Activated T-cell treated with anti-CD3 and anti-CD28 coated beads for 4 hours (primary cell): ENCODE results near the gene BEST1.
"Not testable (repeated sequence)": the region's sequence is repeated elsewhere in the genome, so short reads cannot be mapped to it uniquely, and the experiment has no call there.

Source experiments
- DNase-seq: peaks from one replicate; pipeline ENCODE4 v3.0.0-alpha.2; 2020

BEST1 gene

DNA sequence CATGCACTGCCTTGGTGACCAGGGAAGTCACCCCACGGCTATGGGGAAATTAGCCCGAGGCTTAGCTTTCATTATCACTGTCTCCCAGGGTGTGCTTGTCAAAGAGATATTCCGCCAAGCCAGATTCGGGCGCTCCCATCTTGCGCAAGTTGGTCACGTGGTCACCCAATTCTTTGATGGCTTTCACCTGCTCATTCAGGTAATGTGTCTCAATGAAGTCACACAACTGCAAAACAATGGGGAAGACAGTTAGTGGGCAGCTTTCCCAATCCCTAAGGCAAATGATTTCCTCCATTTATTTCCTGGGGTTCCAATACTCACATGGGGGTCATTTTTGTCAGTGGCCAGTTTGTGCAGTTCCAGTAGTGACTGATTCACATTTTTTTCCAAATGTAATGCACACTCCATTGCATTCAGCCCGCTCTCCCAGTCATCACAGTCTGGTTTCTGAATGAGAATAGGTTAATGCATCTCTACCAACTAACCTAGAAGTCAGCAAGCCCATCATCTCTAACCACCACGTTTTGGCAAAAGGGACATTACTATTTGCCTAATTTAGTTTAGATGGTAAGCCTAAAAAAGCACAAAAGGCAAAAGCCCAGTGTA is 14.6 kb downstream of the BEST1 start:
- not testable (repeated sequence) for DNase-seq

GRCh38 chr11:61966734-61967115 is 16.6 kb downstream of the BEST1 start:
- DNase-seq = no peak

GRCh38 chr11:61967116-61967923 is 17.2 kb downstream of the BEST1 start, which contains the start of gene FTH1:
Gene FTH1, minus strand, starts transcription at chr11:61967634. Its CDS starts 209 bp downstream, at chr11:61967425.
- DNase-seq = peak; percentile 73

DNA sequence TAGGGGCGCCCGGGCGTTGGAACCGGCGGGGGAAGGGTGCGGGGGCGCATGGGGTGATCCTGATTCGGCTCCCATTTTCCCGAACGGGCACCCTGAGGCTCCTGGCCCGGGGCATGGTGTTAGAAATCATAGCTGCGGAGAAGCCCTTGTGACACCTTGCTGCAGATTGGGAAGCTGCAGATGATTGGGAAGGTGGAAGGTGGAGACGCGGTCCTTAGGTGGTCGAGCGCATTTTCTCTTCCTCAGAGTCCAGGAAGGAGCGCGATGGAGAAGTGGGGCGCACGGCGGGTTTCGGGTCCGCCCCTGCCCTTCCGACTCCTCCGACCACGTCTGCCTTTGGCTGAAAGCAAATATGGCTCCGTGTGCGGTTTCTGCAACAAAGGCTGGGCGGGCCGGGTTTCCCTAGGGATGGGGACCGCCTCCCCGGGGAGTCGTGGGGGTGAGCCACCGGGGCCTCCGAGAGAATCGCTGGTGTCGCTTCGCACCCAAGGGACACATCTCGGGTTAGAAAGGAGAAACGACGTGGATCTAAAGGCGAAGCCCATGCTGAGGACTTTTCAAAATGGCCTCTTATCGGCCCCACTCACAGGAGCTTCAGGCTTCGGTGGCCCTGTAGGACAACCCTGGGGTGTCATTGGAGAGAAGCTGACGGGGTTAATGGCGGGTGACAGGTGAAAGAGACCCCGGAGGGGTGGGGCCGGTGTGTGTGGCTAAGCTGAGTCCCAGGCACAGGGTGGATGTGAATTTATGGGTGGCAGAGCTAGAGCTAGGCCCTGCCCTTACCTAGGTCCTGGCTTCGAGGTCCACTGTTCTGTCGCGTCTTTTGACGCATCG is 18.0 kb downstream of the BEST1 start:
- peak; percentile 20 for DNase-seq

GRCh38 chr11:61968758-61969390 is 18.7 kb downstream of the BEST1 start:
- DNase-seq = no peak

- no peak for DNase-seq
Measured at GRCh38 chr11:61969391-61969758, 19.2 kb downstream of the BEST1 start.

DNA sequence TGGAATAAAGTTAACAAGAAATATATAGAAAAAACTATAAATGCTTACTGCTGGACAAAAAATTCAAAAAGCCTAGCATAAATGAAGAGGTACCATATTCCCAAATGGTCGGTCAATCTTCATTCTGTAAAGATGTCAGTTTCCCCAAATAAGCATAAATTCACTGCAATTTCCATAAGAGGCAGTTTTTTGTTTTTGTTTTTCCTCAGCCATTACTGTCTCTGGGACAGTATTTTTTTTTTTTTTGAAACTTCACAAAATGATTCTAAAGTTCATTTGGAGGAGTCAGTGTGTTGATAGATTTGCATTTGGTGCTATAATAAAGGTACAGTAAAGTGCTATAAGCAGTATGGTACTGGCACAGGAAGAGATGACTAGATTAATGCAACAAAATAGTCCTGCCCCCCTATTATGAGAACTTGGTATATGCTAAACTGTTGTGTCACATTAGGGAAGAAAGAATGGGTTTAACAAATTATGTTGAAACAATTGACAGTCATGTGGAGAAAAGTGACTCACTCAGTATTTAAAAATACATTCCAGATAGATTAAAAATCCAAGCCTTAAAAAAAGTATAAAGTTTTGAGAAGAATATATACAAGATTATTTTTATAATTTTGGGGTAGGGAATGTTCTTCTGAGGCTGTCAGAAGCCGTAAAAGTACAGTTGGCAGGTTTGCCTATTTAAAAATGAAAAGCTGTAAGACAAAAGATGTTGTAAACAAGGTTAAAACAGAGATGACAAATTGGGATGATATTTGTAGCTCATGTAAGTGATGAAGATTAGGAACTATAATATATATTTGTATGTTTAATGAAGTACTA is 19.9 kb downstream of the BEST1 start:
- no peak for DNase-seq

DNA sequence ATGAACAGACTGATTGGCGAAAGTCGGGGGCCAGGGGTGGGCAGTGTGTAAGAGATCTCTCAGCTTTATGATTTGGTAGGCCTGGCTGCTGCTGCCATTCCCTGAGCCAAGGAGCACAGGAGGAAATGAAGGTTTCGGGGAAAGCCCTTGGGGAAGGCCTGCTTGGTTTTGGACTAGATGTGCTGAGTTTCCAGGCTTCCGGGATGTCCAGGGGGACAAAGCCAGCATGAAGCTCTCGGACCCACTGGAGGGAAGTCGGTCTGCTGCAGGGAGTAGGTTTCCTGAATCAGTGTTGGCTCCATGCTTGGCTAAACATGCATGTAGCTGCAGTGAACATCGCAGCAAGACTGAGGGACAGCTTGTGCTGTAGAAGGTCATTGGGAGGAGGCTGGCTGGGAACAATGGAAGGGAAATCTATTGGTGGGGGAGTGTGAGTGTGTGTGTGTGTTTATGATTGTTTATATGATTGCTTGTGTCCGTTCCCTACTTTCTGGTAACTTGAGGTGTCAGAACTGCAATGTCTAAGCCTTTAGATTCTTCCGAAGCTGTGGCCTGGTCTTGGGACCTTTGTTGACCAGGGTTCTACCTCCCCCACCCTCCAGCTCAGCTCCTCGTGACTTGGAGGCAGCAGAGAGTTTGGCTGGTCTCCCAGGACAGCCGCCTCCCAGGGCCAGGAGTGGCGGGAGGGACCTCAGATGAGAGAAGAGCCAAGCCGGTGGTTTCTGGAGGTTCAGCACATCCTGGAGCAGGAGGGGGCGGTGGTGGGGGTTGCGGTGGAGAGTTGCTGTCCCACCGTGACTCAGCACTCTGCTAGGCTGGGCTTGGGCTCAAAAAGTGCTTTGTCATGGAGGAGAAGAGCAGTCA is 21.3 kb downstream of the BEST1 start:
- peak; percentile 24 for DNase-seq

DNA sequence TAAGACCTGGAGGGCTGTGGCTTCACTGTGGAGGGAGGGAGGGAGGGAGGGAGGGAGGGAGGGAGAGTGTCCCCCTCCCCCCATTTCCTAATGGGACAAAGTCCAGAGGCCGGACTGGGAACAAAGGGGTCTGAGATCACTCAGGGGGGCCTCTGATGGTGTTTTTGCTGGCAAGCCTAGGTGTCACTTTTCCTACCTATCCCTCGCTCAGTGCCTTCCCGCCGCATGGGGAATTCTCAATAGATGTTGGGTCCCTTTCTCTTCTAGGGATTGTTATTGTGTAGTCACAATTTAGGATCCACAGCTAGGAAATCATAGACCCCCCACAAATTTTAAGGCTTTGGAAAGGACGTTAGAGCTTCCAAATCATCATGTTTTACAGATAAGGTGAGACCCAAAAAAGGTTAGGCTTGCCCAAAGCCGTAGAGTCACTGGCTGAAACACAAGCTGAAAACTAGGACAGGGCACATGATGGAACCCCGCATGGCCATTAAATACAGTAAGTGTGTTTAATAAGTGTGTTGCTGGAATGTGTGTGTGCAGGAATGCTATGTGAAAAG is 22.0 kb downstream of the BEST1 start:
- DNase-seq = no peak

GRCh38 chr11:61972672-61973475 is 22.7 kb downstream of the BEST1 start:
- no peak for DNase-seq

- no peak for DNase-seq
Measured at GRCh38 chr11:61973476-61974162, 23.5 kb downstream of the BEST1 start.

DNA sequence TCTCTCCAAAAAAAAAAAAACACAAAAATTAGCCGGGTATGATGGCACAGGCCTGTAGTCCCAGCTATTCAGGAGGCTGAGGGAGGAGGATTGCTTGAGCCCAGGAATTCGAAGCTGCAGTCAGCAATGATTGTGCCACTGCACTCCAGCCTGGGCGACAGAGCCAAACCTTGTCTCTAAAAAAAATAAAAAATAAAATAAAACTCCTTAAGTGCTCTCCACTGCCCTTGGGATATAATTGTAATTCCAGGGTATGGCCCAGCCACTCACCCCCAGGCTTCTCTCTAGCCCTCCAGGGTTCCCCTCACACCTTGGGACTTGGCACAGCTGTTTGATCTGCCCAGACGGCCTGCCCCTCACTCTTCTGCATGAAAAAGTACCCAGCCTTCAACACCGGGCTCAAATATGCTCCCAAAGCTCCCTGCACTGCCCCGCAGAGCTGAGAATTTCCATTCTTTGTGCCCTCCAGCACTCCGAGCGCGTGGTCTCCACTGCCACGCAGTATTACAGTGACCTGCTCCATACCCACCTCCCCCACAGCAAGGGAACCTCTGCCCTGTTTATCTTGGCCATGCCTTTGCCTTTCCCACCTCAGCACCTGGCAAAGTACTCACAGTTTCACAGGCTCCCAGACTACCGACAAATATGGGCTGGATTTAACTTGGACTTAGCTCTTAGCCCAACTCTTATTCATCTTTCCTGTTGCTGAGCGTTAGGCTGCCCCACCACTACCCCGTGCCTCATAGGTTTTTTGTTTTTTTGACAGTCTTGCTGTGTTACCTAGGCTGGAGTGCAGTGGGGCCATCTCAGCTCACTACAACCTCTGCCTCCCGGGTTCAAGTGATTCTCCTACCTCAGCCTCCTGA is 24.8 kb downstream of the BEST1 start:
- no peak for DNase-seq

DNA sequence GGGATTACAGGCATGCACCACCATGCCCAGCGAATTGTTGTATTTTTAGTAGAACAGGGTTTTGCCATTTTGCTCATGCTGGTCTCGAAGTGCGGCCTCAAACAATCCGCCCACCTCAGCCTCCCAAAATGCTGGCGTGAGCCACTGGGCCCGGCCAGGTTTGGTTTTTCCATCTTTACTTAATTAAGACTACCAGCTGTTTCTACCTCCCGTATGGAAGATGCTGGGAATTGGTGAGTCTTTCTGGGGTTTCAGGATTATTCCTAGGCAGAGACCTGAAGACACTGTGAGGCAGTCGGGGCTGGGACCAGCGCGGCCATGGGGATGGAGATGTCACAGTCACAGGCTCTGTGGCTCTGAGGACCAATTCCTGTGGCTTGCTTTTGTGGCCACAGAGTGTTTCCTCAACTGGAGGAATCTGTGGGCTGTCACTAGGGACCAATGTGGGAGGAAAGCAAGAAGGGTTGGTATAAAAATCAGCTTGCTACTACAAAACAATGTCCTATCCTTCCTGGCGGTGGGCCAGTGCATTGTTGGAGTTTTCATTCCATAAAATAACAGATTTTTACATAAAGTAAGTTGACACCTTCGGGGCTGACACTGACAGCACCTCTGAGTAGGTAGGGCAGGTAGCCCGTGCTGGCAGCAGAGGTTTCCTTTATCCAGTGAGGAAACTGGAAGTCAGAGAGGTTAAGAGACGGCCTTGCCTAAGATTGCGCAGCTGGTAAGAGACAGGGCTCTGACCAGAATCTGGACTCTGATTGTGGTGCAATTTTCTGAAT is 25.7 kb downstream of the BEST1 start:
- no peak for DNase-seq

- no peak for DNase-seq
Measured at GRCh38 chr11:61976420-61976800, 26.3 kb downstream of the BEST1 start.

DNA sequence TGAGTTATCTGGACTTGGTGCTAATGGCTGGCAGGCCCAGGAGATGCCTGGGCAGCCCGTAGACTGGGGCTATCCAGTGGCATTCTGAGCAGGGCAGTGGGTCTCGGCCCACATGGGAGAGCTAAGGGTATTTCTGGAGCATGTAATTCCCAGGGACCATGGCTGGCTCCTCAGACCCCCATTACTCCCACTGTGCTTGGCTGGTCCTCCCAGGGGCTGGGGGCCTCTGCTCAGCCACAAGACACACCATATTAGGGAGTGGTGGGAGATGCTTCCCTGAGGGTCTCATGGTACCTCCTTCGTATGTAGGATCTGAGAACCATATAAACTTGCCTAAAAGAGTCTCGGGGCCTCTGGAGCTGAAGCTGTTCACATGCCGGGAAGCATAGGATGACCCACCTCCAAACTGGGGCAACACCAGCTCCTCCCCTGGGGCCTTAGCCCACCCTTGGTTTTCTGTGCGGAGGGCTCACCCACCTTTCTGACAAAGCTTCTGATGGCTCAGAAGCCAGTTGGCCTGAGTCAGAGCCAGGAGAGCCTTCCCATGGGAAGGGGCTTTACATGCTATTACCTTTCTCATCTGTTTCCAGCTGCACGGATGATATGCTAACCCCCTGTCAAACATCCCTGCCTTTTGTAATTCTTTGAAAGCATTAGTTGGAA is 26.8 kb downstream of the BEST1 start:
- no peak for DNase-seq

DNA sequence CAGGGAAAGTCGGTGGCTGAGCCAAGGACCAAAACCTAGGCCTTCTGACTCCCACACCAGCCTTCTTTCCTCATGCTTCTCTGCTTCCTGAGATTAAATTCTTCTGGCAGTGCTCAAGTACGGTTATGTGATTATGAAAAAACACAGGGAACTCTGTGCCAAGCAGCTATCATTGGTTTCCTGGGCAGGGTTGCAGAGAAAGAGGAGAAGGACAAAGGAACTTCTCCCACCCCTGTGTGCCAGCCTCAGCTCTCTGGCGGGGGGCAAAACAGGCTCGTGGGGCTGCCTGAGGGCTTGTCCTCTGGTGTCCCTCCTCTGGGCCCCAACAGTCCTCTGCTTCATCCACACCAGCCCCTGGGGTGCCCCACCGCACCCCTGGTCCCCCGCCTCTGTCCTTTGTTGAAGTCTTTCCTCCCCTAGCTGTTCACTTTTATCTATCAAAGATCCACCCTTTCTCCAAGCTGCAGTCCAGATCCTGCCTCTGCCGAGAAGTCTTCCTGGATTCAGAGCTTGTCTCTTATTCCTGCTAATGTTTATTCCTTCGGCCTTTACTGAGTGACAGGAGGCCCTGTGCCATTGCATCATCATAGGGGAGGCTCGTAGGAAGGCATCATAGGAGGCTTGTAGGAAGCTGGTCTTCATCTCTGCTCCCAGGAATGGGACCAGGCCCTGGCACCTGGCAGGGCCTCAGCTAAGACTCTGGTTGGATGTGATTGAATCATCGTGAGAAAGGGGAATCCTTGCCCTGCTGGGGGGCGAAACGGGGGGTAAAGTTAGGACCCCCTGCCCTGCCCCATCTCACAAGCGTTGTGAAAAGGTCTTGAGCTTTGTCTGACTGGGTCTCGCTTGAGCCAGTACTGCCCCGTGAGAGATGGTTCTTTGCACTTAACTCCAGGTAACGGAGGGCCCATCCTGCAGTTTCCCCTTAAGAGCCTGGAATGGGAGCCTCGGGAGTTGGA is 28.8 kb downstream of the BEST1 start:
- no peak for DNase-seq
